Measurements from ENCODE around the gene MYO16. TPM values are rescaled to one million over a fixed set of nuclear protein-coding genes. Genes with fewer than 3 reads are reported as not detected.

MYO16 gene
- total RNA-seq, 1 experiment from 2014 or later = not detected

DNA sequence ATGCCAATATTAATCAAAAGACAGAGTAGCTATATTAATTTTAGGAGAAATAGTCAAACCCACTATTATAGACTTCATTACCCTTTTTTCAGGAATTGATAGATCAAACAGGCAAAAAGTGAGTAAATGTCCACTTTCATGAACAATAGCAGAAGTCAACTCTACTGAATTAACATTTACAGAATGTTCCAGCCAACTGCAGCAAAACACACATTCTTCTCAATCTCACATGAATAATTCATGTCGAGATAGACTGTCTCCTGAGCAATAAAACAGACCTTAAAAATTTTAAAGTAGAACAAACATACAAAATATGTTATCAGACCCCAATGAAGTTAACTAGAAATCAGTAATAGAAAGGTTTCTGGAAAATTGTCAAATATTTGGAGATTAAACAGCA lies 118.4 kb downstream of the MYO16 start:
- H2BK120ac ChIP-seq (ENCODE audit: low read depth, low read length, poor library complexity, severe bottlenecking) = no peak overlapping the region
- H3K9me3 ChIP-seq (ENCODE audit: control insufficient read depth, low read depth, low read length) = no peaks in the 10 kb centered on the region
- H3K4me2 ChIP-seq (ENCODE audit: insufficient read depth, insufficient read length, low read length) = no peak overlapping the region
- no peak overlapping the region for H3T11ph ChIP-seq (ENCODE audit: low read length)
- no peak overlapping the region for H4K91ac ChIP-seq (ENCODE audit: insufficient read length, low read depth, low read length)
- H3K4me1 ChIP-seq (ENCODE audit: insufficient read depth, low read length) = no peaks in the 10 kb centered on the region
- no peak overlapping the region for H2BK12ac ChIP-seq (ENCODE audit: insufficient read length, low read depth, low read length)
- H2BK15ac ChIP-seq (ENCODE audit: low read depth, low read length) = no peak overlapping the region
- H3K27me3 Mint-ChIP-seq (ENCODE audit: low read depth) = no peaks in the 10 kb centered on the region
- TF ChIP-seq, protein P1, sequence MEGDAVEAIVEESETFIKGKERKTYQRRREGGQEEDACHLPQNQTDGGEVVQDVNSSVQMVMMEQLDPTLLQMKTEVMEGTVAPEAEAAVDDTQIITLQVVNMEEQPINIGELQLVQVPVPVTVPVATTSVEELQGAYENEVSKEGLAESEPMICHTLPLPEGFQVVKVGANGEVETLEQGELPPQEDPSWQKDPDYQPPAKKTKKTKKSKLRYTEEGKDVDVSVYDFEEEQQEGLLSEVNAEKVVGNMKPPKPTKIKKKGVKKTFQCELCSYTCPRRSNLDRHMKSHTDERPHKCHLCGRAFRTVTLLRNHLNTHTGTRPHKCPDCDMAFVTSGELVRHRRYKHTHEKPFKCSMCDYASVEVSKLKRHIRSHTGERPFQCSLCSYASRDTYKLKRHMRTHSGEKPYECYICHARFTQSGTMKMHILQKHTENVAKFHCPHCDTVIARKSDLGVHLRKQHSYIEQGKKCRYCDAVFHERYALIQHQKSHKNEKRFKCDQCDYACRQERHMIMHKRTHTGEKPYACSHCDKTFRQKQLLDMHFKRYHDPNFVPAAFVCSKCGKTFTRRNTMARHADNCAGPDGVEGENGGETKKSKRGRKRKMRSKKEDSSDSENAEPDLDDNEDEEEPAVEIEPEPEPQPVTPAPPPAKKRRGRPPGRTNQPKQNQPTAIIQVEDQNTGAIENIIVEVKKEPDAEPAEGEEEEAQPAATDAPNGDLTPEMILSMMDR (conservative IDR thresholded peaks at IDR 0.05) = no peak
- no peak overlapping the region for H3K27ac ChIP-seq (ENCODE audit: insufficient read length, low read depth, low read length)
- H3K79me2 ChIP-seq (ENCODE audit: insufficient read depth, low read length) = no peaks in the 10 kb centered on the region
- H2AK5ac ChIP-seq (ENCODE audit: insufficient read length, low read length) = no peak overlapping the region
- H3K9ac ChIP-seq (ENCODE audit: extremely low read depth, insufficient read length, low read length) = no peak overlapping the region
- no peak overlapping the region for H3K23ac ChIP-seq (ENCODE audit: insufficient read length, low read depth, low read length)
- H4K5ac ChIP-seq (ENCODE audit: insufficient read length, low read depth, low read length) = no peak overlapping the region
- no peak overlapping the region for H3K27ac Mint-ChIP-seq
- no peak overlapping the region for H3K14ac ChIP-seq (ENCODE audit: insufficient read depth, low read length)
- no peaks in the 10 kb centered on the region for H3K27me3 ChIP-seq (ENCODE audit: insufficient read depth, low read length)
- no peak overlapping the region for H2BK20ac ChIP-seq (ENCODE audit: low read depth, low read length, poor library complexity, severe bottlenecking)
- H3K18ac ChIP-seq (ENCODE audit: insufficient read length, low read depth, low read length) = no peak overlapping the region
- peaks cover under 1% of the 10 kb centered on the region in 2 experiments; a peak in 2 of 4 replicates for H3K4me1 Mint-ChIP-seq
- H4K8ac ChIP-seq (replicated peaks; ENCODE audit: insufficient read length, low read depth, low read length) = no peak overlapping the region
- no peak overlapping the region for H2AFZ ChIP-seq (ENCODE audit: low read length)
- H2BK5ac ChIP-seq (ENCODE audit: insufficient read length, low read length) = no peak overlapping the region
- no CpG with 5 or more reads among the region's 1 CpG for WGBS (ENCODE audit: extremely low coverage, insufficient read length, low lambda C conversion rate)
- DNase-seq = no peak
- H3K56ac ChIP-seq (ENCODE audit: insufficient read length, low read depth, low read length) = no peak overlapping the region
- H3K23me2 ChIP-seq (ENCODE audit: insufficient read length, low read depth, low read length, poor library complexity, severe bottlenecking) = no peaks in the 10 kb centered on the region
- no peaks in the 10 kb centered on the region for H3K36me3 Mint-ChIP-seq (ENCODE audit: insufficient read depth in 1 of 3, low read depth in 3 of 3)
- H3K4ac ChIP-seq (ENCODE audit: low read depth, low read length) = no peak overlapping the region
- no peaks in the 10 kb centered on the region for H4K20me1 ChIP-seq (ENCODE audit: control insufficient read depth, insufficient read depth, insufficient read length)
- H3K4me3 Mint-ChIP-seq = no peak overlapping the region
- no peaks in the 10 kb centered on the region for H3K9me3 Mint-ChIP-seq
- no peaks in the 10 kb centered on the region for H3K79me1 ChIP-seq (ENCODE audit: insufficient read depth, low read depth, low read length, poor library complexity, severe bottlenecking)
